HG03354 (cell line): Measurements from ENCODE around the gene RNF224.

Source experiments
- ATAC-seq: cut with Tn5 transposase; IDR thresholded peaks from one replicate; pipeline ENCODE4 v1.9.1; 2021; ENCODE audit warnings: mild to moderate bottlenecking; ENCODE audit not compliant: unreplicated experiment, poor library complexity, severe bottlenecking

Gene RNF224

GRCh38 chr9:137224830-137225694, 2.2 kb upstream of the RNF224 start, which contains the start of gene CYSRT1:
Gene CYSRT1 (plus strand): TSS chr9:137225174. CDS start chr9:137225622, 448 bp downstream.
- ATAC-seq = no peak

GRCh38 chr9:137225699-137226331, 1.5 kb upstream of the RNF224 start:
- ATAC-seq = no peak

GRCh38 chr9:137226338-137227053, 806 bp upstream of the RNF224 start:
- ATAC-seq = no peak

- no peak for ATAC-seq
Measured at GRCh38 chr9:137227853-137228505, 677 bp downstream of the RNF224 start.

- no peak for ATAC-seq
Measured at GRCh38 chr9:137228506-137228967, 1.2 kb downstream of the RNF224 start.

- no peak for ATAC-seq
Measured at GRCh38 chr9:137228968-137229896, 1.9 kb downstream of the RNF224 start.

GRCh38 chr9:137229903-137230704, 2.8 kb downstream of the RNF224 start:
- ATAC-seq = no peak

GRCh38 chr9:137230705-137231371, 3.5 kb downstream of the RNF224 start, which contains the start of gene SLC34A3:
Gene SLC34A3 (plus strand): TSS chr9:137230901. CDS start chr9:137231703, 802 bp downstream.
- no peak for ATAC-seq

- ATAC-seq = no peak
Measured at GRCh38 chr9:137231372-137232039, 4.2 kb downstream of the RNF224 start.

- ATAC-seq = no peak
Measured at GRCh38 chr9:137232101-137232500, 4.8 kb downstream of the RNF224 start.

GRCh38 chr9:137232510-137232909, 5.2 kb downstream of the RNF224 start:
- ATAC-seq = no peak

- ATAC-seq = no peak
Measured at GRCh38 chr9:137233143-137233980, 6.1 kb downstream of the RNF224 start.

- ATAC-seq = no peak
Measured at GRCh38 chr9:137234055-137234697, 6.9 kb downstream of the RNF224 start.

GRCh38 chr9:137234758-137235423, 7.6 kb downstream of the RNF224 start:
- no peak for ATAC-seq
